IMR-90 (cell line): ENCODE measurements around the gene COG8.

Experiments used
- BHLHE40 ChIP-seq: fragments of 150-350 bp; IDR thresholded peaks from 2 replicates; pipeline ENCODE4 v1.6.1; 2016; ENCODE audit warnings: mild to moderate bottlenecking, low read depth, low read length
- CEBPB ChIP-seq: IDR thresholded peaks from 2 replicates; pipeline ENCODE4 v1.6.1; 2012; ENCODE audit warnings: low read depth, low read length, improper control_type of control experiment
- CHD1 ChIP-seq: IDR thresholded peaks from 2 replicates; pipeline ENCODE4 v1.6.1; 2012; ENCODE audit warnings: low read depth, low read length, improper control_type of control experiment
- CTCF ChIP-seq: conservative IDR thresholded peaks from 2 replicates; pipeline ENCODE4 v1.5.1; 2012; ENCODE audit warnings: mild to moderate bottlenecking, low read depth, low read length, improper control_type of control experiment
- ELK1 ChIP-seq: fragments of 150-350 bp; IDR thresholded peaks from 2 replicates; pipeline ENCODE4 v1.6.1; 2016; ENCODE audit warnings: low read depth, mild to moderate bottlenecking, low read length, moderate library complexity, borderline replicate concordance
- MXI1 ChIP-seq: IDR thresholded peaks from 2 replicates; pipeline ENCODE4 v1.6.1; 2012; ENCODE audit warnings: low read depth, mild to moderate bottlenecking, low read length, moderate library complexity, borderline replicate concordance
- POLR2A ChIP-seq: IDR thresholded peaks from 2 replicates; pipeline ENCODE4 v1.6.1; 2012; ENCODE audit warnings: mild to moderate bottlenecking, low read depth, low read length
- RCOR1 ChIP-seq: IDR thresholded peaks from 2 replicates; pipeline ENCODE4 v1.6.1; 2012; ENCODE audit warnings: mild to moderate bottlenecking, low read length, improper control_type of control experiment; ENCODE audit not compliant: insufficient replicate concordance
- RFX5 ChIP-seq: IDR thresholded peaks from 2 replicates; pipeline ENCODE4 v1.8.0; 2012; ENCODE audit warnings: low read depth, mild to moderate bottlenecking, low read length, moderate library complexity
- USF2 ChIP-seq: fragments of 150-350 bp; IDR thresholded peaks from 2 replicates; pipeline ENCODE4 v1.6.1; 2017; ENCODE audit warnings: mild to moderate bottlenecking, antibody characterized with exemption, low read length, low read depth

- no peak for TF ChIP-seq MXI1
- no peak for TF ChIP-seq POLR2A
- TF ChIP-seq CTCF: no peak
- TF ChIP-seq CEBPB: no peak
- no peak for TF ChIP-seq CHD1
- TF ChIP-seq RFX5: no peak
- no peak for TF ChIP-seq RCOR1
- no peak for TF ChIP-seq ELK1
- no peak for TF ChIP-seq BHLHE40
- no peak for TF ChIP-seq USF2
Observed at GRCh38 chr16:69334696-69335095, 4.7 kb downstream of the COG8 start.
